ENCODE measurements around the gene RRM2.

RRM2 gene

GRCh38 chr2:10129490-10129889, 7.0 kb downstream of the RRM2 start:
- Histone ChIP-seq H3K79me2 (ENCODE audit: insufficient read depth, low read depth) (peaks cover 54% of the 10 kb centered on the region), H3K27me3 (ENCODE audit: insufficient read depth, low read depth) (no peaks in the 10 kb centered on the region), H3K36me3 (ENCODE audit: insufficient read depth) (peaks cover 28% of the 10 kb centered on the region; the same call in 1 of the 2 replicates), H3K4me3 (IDR thresholded peaks at IDR 0.05; ENCODE audit: insufficient read depth, low read depth, low read length) (no peak overlapping the region), H4K20me1 (ENCODE audit: insufficient read depth) (peaks cover 3% of the 10 kb centered on the region; the same call in 1 of the 2 replicates), H3K4me2 (0 out of 2 replicates have a peak overlapping the region, but pooled peaks have one; percentile 4), H3K27ac (no peak overlapping the region; the same call in 1 of the 2 replicates), H3K9ac (no peak overlapping the region), H2AFZ (ENCODE audit: low read depth) (no peak overlapping the region), H3K4me1 (ENCODE audit: low read depth, poor library complexity, severe bottlenecking) (peaks cover 44% of the 10 kb centered on the region)
- no peak for TF ChIP-seq CTCF (conservative IDR thresholded peaks at IDR 0.05; ENCODE audit: low read depth, low read length)

GRCh38 chr2:10132043-10132575, 9.6 kb downstream of the RRM2 start:
- no peaks in the 10 kb centered on the region for H4K20me1 ChIP-seq (ENCODE audit: insufficient read depth)
- H3K9ac ChIP-seq, result no peak overlapping the region
- peaks cover 28% of the 10 kb centered on the region for H3K79me2 ChIP-seq (ENCODE audit: insufficient read depth, low read depth)
- no peak for TF ChIP-seq CTCF (conservative IDR thresholded peaks at IDR 0.05; ENCODE audit: low read depth, low read length)
- no peak overlapping the region for H3K4me2 ChIP-seq
- peaks cover 23% of the 10 kb centered on the region for H3K4me1 ChIP-seq (ENCODE audit: low read depth, poor library complexity, severe bottlenecking)
- H3K27me3 ChIP-seq (ENCODE audit: insufficient read depth, low read depth), result no peaks in the 10 kb centered on the region
- H3K4me3 ChIP-seq (IDR thresholded peaks at IDR 0.05; ENCODE audit: insufficient read depth, low read depth, low read length), result no peak overlapping the region
- no peak overlapping the region for H2AFZ ChIP-seq (ENCODE audit: low read depth)
- no peak overlapping the region for H3K27ac ChIP-seq
- H3K36me3 ChIP-seq (ENCODE audit: insufficient read depth), result peaks cover 19% of the 10 kb centered on the region; the same call in 1 of the 2 replicates

GRCh38 chr2:10132596-10132995, 10.1 kb downstream of the RRM2 start:
- no peak overlapping the region for H3K4me3 ChIP-seq (IDR thresholded peaks at IDR 0.05; ENCODE audit: insufficient read depth, low read depth, low read length)
- H3K79me2 ChIP-seq (ENCODE audit: insufficient read depth, low read depth), result peaks cover 23% of the 10 kb centered on the region
- H3K27me3 ChIP-seq (ENCODE audit: insufficient read depth, low read depth), result no peaks in the 10 kb centered on the region
- H3K36me3 ChIP-seq (ENCODE audit: insufficient read depth), result peaks cover 19% of the 10 kb centered on the region; the same call in 1 of the 2 replicates
- no peak overlapping the region; the same call in 1 of the 2 replicates for H3K27ac ChIP-seq
- H3K4me2 ChIP-seq, result no peak overlapping the region
- H4K20me1 ChIP-seq (ENCODE audit: insufficient read depth), result no peaks in the 10 kb centered on the region
- no peak overlapping the region for H2AFZ ChIP-seq (ENCODE audit: low read depth)
- H3K9ac ChIP-seq, result no peak overlapping the region
- no peak for TF ChIP-seq CTCF (conservative IDR thresholded peaks at IDR 0.05; ENCODE audit: low read depth, low read length)
- peaks cover 23% of the 10 kb centered on the region for H3K4me1 ChIP-seq (ENCODE audit: low read depth, poor library complexity, severe bottlenecking)

- Histone ChIP-seq H4K20me1 (ENCODE audit: insufficient read depth) (no peaks in the 10 kb centered on the region), H3K27me3 (ENCODE audit: insufficient read depth, low read depth) (no peaks in the 10 kb centered on the region), H3K36me3 (ENCODE audit: insufficient read depth) (peaks cover 15% of the 10 kb centered on the region; the same call in 1 of the 2 replicates)
These were observed 10.6 kb downstream of the RRM2 start for GRCh38 chr2:10132996-10133647.

More at GRCh38 chr2:10132996-10133647, 10.6 kb downstream of the RRM2 start:
- Histone ChIP-seq H3K4me2 (no peak overlapping the region), H3K9ac (no peak overlapping the region), H3K27ac (no peak overlapping the region; the same call in 1 of the 2 replicates), H3K79me2 (ENCODE audit: insufficient read depth, low read depth) (peaks cover 18% of the 10 kb centered on the region), H2AFZ (ENCODE audit: low read depth) (no peak overlapping the region), H3K4me3 (IDR thresholded peaks at IDR 0.05; ENCODE audit: insufficient read depth, low read depth, low read length) (no peak overlapping the region), H3K4me1 (ENCODE audit: low read depth, poor library complexity, severe bottlenecking) (peaks cover 22% of the 10 kb centered on the region)
- no peak for TF ChIP-seq CTCF (conservative IDR thresholded peaks at IDR 0.05; ENCODE audit: low read depth, low read length)

All from KMS-11 (cell line).